CD14-positive monocyte (primary cell): ENCODE results near the gene ADAMTS15. TPM values are rescaled to one million over a fixed set of nuclear protein-coding genes. Genes with fewer than 3 reads are reported as not detected.

Experiments used
- DNase-seq, 3 donors: peaks; one replicate each; pipeline ENCODE4 v3.0.0-alpha.2; 2011 to 2022
- H2AFZ ChIP-seq: 2 replicates; pipeline ENCODE4 v1.6.0; 2012; ENCODE audit warnings: mild to moderate bottlenecking, low read depth, low read length, inconsistent platforms; ENCODE audit not compliant: insufficient read depth, poor library complexity, severe bottlenecking
- H3K27ac ChIP-seq, 2 donors: 1 replicate in 1 of 2; 2 replicates in 1 of 2; pipeline ENCODE4 v1.5.1; 2012 to 2013; ENCODE audit warnings: low read length in 2 of 2, control low read depth in 1 of 2, inconsistent platforms in 1 of 2, low read depth in 1 of 2, mild to moderate bottlenecking in 1 of 2
- H3K27me3 ChIP-seq, 2 donors: one replicate each; pipeline versions ENCODE4 v1.6.0 to v1.6.1; 2011 to 2013; ENCODE audit warnings: low read length in 2 of 2; ENCODE audit not compliant: control insufficient read depth in 2 of 2, insufficient read depth in 2 of 2
- H3K36me3 ChIP-seq, 2 donors: replicated peaks in 1 of 2; 1 replicate in 1 of 2; 2 replicates in 1 of 2; pipeline versions ENCODE4 v1.5.1 to v1.6.1; 2012 to 2013; ENCODE audit warnings: low read length in 2 of 2, control low read depth in 1 of 2, inconsistent platforms in 1 of 2, mild to moderate bottlenecking in 1 of 2; ENCODE audit not compliant: insufficient read depth in 2 of 2, control insufficient read depth in 1 of 2
- H3K4me1 ChIP-seq, 2 donors: 1 replicate in 1 of 2; 2 replicates in 1 of 2; pipeline versions ENCODE4 v1.5.1 to v1.6.1; 2012 to 2013; ENCODE audit warnings: low read length in 2 of 2, control low read depth in 1 of 2, inconsistent platforms in 1 of 2, mild to moderate bottlenecking in 1 of 2, moderate library complexity in 1 of 2; ENCODE audit not compliant: insufficient read depth in 2 of 2, control insufficient read depth in 1 of 2
- H3K4me2 ChIP-seq: replicated peaks from 2 replicates; pipeline ENCODE3; 2012; ENCODE audit warnings: low read length, moderate library complexity, mild to moderate bottlenecking; ENCODE audit not compliant: poor library complexity, severe bottlenecking; ENCODE audit errors: extremely low read depth
- H3K4me3 ChIP-seq, 3 experiments: fragments of 200-600 bp in 1 of 3; sonication (generic) in 1 of 3; replicated peaks in 1 of 3; 1 replicate in 2 of 3; 2 replicates in 1 of 3; pipeline ENCODE4 v1.5.1; 2011 to 2013; ENCODE audit warnings: low read length in 3 of 3, mild to moderate bottlenecking in 3 of 3, control low read depth in 2 of 3, low read depth in 2 of 3, inconsistent platforms in 1 of 3, moderate library complexity in 1 of 3
- H3K79me2 ChIP-seq: 2 replicates; pipeline ENCODE4 v1.6.0; 2012; ENCODE audit warnings: mild to moderate bottlenecking, control low read depth, inconsistent platforms, low read length, moderate library complexity; ENCODE audit not compliant: insufficient read depth
- H3K9ac ChIP-seq: 2 replicates; pipeline ENCODE4 v1.6.0; 2017; ENCODE audit warnings: low read length, mild to moderate bottlenecking; ENCODE audit not compliant: insufficient read depth, poor library complexity, severe bottlenecking
- H3K9me3 ChIP-seq, 2 donors: replicated peaks in 1 of 2; 1 replicate in 1 of 2; 2 replicates in 1 of 2; pipeline versions ENCODE4 v1.5.1 to v1.6.1; 2012 to 2013; ENCODE audit warnings: low read length in 2 of 2, control low read depth in 1 of 2; ENCODE audit not compliant: control insufficient read depth in 1 of 2, insufficient read depth in 1 of 2
- H4K20me1 ChIP-seq: 2 replicates; pipeline ENCODE4 v1.6.0; 2012; ENCODE audit warnings: mild to moderate bottlenecking, low read length, control low read depth, moderate library complexity; ENCODE audit not compliant: insufficient read depth
- H3K27ac Mint-ChIP-seq, 7 donors: one replicate each; pipeline ENCODE4 v1.8.0; 2020; ENCODE audit warnings: mild to moderate bottlenecking in 7 of 7, mixed read lengths in 7 of 7, moderate library complexity in 6 of 7, inconsistent platforms in 2 of 7
- H3K27me3 Mint-ChIP-seq, 3 donors: one replicate each; pipeline ENCODE4 v1.8.0; 2021 to 2022; ENCODE audit warnings: low read depth in 3 of 3, mild to moderate bottlenecking in 3 of 3, mixed read lengths in 3 of 3, moderate library complexity in 3 of 3, inconsistent platforms in 1 of 3
- H3K36me3 Mint-ChIP-seq, 2 donors: one replicate each; pipeline ENCODE4 v1.8.0; 2020; ENCODE audit warnings: mixed read lengths in 2 of 2, inconsistent platforms in 1 of 2, mild to moderate bottlenecking in 1 of 2
- H3K4me1 Mint-ChIP-seq: one replicate; pipeline ENCODE4 v1.8.0; 2020; ENCODE audit warnings: mild to moderate bottlenecking, mixed read lengths
- H3K4me3 Mint-ChIP-seq, 2 donors: one replicate each; pipeline ENCODE4 v1.8.0; 2020; ENCODE audit warnings: mild to moderate bottlenecking in 2 of 2, mixed read lengths in 2 of 2, moderate library complexity in 1 of 2
- H3K9me3 Mint-ChIP-seq, 7 donors: one replicate each; pipeline ENCODE4 v1.8.0; 2020 to 2022; ENCODE audit warnings: mixed read lengths in 7 of 7, mild to moderate bottlenecking in 6 of 7, moderate library complexity in 6 of 7, inconsistent platforms in 2 of 7
- WGBS: methylation state at CpG from one replicate; pipeline ENCODE4 v1.1.5; 2013; ENCODE audit warnings: missing lambda C conversion rate; ENCODE audit not compliant: insufficient coverage; 5-methylcytosine and 5-hydroxymethylcytosine counted together
- intact Hi-C, 2 donors: fragments of 100-400 bp; cut with micrococcal nuclease; formaldehyde crosslinking; loops; one replicate each; pipeline versions ENCODE4 v1.15.0 to v1.15.1; 2023
- polyA plus RNA-seq, 3 donors: library from polyadenylated mRNA; depleted of rRNA in 1 of 3; unstranded in 2 of 3; stranded (reverse) in 1 of 3; fragments of 300-500 nt in 2 of 3; fragments of >200 nt in 1 of 3; fragmentation: Illumina TruSeq in 2 of 3; gene quantifications; 1 replicate in 2 of 3; 2 replicates in 1 of 3; pipeline ENCODE4 v1.2.3, GENCODE V29; 2012 to 2021
- TF ChIP-seq, protein P1 (sequence below): fragments of 200-600 bp; IDR thresholded peaks from one replicate; pipeline ENCODE4 v1.8.0; 2022; ENCODE audit warnings: antibody characterized with exemption, mild to moderate bottlenecking

ADAMTS15 gene
- polyA plus RNA-seq, 3 donors = not detected

- 87% methylated on average over 7 of the region's 8 CpGs for WGBS
- H3K27me3 Mint-ChIP-seq = peaks cover 3 to 20% (median 15%) of the 10 kb centered on the region in 3 donors
- TF ChIP-seq, protein P1, sequence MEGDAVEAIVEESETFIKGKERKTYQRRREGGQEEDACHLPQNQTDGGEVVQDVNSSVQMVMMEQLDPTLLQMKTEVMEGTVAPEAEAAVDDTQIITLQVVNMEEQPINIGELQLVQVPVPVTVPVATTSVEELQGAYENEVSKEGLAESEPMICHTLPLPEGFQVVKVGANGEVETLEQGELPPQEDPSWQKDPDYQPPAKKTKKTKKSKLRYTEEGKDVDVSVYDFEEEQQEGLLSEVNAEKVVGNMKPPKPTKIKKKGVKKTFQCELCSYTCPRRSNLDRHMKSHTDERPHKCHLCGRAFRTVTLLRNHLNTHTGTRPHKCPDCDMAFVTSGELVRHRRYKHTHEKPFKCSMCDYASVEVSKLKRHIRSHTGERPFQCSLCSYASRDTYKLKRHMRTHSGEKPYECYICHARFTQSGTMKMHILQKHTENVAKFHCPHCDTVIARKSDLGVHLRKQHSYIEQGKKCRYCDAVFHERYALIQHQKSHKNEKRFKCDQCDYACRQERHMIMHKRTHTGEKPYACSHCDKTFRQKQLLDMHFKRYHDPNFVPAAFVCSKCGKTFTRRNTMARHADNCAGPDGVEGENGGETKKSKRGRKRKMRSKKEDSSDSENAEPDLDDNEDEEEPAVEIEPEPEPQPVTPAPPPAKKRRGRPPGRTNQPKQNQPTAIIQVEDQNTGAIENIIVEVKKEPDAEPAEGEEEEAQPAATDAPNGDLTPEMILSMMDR = no peak
- H3K9me3 Mint-ChIP-seq = peaks cover 0 to 2% (median 0%) of the 10 kb centered on the region in 7 donors
- Histone ChIP-seq H3K4me2 (no peak overlapping the region), H2AFZ (no peak overlapping the region), H3K9me3 (no peaks in the 10 kb centered on the region), H3K79me2 (no peaks in the 10 kb centered on the region), H4K20me1 (no peaks in the 10 kb centered on the region), H3K9ac (no peak overlapping the region), H3K27ac (no peak overlapping the region), H3K4me1 (no peaks in the 10 kb centered on the region), H3K27me3 (no peaks in the 10 kb centered on the region), H3K4me3 (no peak overlapping the region), H3K36me3 (no peaks in the 10 kb centered on the region)
- no peak for DNase-seq
- intact Hi-C loops = no loop called here
- H3K4me3 Mint-ChIP-seq = no peak overlapping the region
- H3K27ac Mint-ChIP-seq = no peak overlapping the region
- H3K36me3 Mint-ChIP-seq = no peaks in the 10 kb centered on the region
- no peaks in the 10 kb centered on the region for H3K4me1 Mint-ChIP-seq
Measured at GRCh38 chr11:130408901-130409300, 39.5 kb upstream of the ADAMTS15 start.

GRCh38 chr11:130409594-130410388, 38.7 kb upstream of the ADAMTS15 start:
- H3K9ac ChIP-seq = no peak overlapping the region
- Mint-ChIP-seq H3K9me3 (peaks cover 0 to 2% (median 0%) of the 10 kb centered on the region in 7 donors), H3K27me3 (peaks cover 3 to 25% (median 18%) of the 10 kb centered on the region in 3 donors), H3K4me3 (no peak overlapping the region), H3K27ac (no peak overlapping the region), H3K36me3 (no peaks in the 10 kb centered on the region), H3K4me1 (peaks cover under 1% of the 10 kb centered on the region)
- no peaks in the 10 kb centered on the region for H3K9me3 ChIP-seq
- H4K20me1 ChIP-seq = no peaks in the 10 kb centered on the region
- WGBS = 79% methylated on average over 2 of the region's 7 CpGs
- H3K79me2 ChIP-seq = no peaks in the 10 kb centered on the region
- H3K27ac ChIP-seq = no peak overlapping the region
- TF ChIP-seq, protein P1 = no peak
- no peaks in the 10 kb centered on the region for H3K27me3 ChIP-seq
- H3K4me2 ChIP-seq = no peak overlapping the region
- H3K4me1 ChIP-seq = no peaks in the 10 kb centered on the region
- no peak overlapping the region for H2AFZ ChIP-seq
- no peaks in the 10 kb centered on the region for H3K36me3 ChIP-seq
- H3K4me3 ChIP-seq = no peak overlapping the region
- intact Hi-C loops = no loop called here
- no peak for DNase-seq
